Hindlimb muscle (tissue), 1 donor: ENCODE measurements around the gene EEF1G. TPM values are rescaled to one million over a fixed set of nuclear protein-coding genes. Genes with fewer than 3 reads are reported as not detected.
"Not testable (repeated sequence)": the region's sequence is repeated elsewhere in the genome, so short reads cannot be mapped to it uniquely, and the experiment has no call there.

ENCODE experiments used
- DNase-seq: peaks from one replicate; pipeline ENCODE4 v3.0.0-alpha.2; 2013
- polyA plus RNA-seq: library from polyadenylated mRNA; unstranded; fragments of 120-200 nt; gene quantifications from one replicate; pipeline ENCODE4 v1.2.1, GENCODE V29; 2013; ENCODE audit not compliant: insufficient read length

EEF1G gene, protein sequence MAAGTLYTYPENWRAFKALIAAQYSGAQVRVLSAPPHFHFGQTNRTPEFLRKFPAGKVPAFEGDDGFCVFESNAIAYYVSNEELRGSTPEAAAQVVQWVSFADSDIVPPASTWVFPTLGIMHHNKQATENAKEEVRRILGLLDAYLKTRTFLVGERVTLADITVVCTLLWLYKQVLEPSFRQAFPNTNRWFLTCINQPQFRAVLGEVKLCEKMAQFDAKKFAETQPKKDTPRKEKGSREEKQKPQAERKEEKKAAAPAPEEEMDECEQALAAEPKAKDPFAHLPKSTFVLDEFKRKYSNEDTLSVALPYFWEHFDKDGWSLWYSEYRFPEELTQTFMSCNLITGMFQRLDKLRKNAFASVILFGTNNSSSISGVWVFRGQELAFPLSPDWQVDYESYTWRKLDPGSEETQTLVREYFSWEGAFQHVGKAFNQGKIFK
- 3,451 TPM for polyA plus RNA-seq

DNA sequence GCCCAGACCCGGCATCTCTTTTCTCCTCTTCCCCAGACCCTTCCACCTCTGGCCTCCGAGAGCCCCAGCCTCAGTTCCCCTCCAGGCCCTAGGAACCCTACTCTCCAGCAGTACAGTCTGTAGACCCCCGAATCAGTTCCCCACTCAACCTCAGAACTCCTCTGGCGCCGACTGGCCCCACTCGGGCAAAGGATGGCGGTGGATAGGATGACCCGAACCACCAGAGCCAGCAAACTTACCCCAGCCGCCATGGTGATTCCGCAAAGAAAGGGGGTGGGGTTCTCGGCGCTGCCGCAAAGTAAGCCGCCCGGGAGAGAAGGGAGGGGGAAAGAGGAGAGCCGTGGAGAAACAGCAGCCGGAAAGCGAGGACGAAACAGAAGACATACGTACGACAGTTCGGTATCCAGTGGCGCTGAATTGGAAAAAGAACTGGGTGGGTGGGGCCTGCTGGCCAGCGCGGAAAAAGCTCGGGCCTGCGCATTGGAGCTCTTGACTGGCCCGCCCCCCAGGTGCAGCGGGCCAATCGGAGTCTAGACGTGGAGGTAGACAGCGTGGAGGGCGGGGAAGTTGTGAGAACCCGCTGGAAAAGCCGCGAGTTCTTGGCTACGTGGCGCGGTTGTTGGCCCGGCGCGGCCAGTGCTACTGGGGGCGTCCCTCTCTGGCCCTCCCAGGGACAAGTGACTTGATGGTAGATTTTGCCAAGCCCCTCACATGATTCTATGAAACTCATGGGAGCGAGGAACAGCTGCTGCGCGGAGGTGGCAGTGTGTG, at the start of gene EEF1G:
TSS of gene EEF1G (minus strand) at position 300 of the 771 bp plus-strand sequence. CDS start at position 251, 49 bp downstream.
- DNase-seq = peak; percentile 99

DNA sequence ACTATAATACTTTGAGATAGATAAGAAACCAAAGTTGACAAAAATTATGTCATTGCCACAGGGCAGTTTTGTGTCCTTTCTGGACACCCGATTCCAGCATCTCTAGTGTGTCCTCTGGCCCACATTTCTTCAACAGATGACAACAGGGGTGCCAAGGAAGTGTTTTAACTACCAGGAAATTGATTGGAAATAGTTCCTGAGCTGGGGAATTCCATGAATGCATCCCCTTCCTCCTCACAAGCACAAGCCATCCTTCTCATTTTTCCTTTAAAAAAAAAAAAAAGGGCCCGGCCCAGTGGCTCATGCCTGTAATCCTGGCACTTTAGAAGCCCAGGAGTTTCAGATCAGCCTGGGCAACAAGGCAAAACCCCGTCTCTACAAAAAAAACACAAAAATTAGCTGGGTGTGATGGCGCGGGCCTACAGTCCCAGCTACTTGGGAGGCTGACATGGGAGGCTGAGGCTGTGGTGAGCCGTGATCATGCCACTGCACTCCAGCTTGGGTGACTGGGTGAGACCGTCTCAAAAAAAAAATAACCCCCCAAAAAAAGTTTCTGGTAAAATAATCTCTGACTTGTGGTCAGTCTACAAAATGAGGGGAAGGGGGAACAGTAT, 48.9 kb upstream of the EEF1G start:
- DNase-seq = no peak

DNA sequence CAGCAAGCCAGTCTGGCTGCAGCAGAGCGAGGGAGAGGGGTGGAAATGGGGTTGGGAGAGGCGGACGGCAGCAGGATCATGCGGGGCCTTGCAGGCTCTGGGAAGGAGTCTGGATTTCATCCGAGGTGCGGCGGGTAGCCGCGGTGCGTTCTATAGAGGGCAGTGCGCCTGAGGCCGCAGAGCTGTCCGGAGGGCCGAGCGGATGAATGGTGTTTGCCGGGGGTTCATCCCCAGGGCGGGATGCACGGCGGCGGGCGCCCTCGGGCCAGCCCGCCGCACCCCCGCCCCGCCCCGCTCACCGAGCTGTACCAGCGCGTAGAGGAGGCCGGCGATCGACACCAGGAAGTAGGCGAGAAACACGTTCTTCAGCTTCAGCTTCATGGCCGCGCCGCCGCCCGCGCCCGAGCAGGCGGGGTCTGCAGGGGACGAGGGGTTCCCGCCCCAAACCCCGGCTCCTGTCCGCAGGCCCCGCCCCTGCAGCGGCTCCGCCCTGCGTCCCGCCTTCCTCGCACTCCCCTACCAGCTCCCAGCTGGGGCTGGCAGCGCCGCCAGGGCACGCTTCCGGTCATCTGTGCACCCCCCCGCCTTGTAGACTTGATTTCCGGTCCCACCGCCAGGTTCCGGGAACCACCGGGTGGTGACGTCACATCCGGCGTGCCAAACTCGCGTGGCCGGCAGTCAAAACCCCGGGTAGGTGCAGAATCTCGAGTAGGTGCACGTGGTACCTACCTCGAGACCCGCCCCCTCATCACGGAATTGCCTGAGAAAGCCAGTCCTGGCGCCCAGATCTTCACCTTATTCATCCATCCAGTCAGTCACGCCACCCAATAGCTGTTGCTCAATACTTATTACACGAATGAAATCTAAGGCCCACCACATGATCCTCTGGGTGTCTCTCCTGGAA, 48.1 kb upstream of the EEF1G start, which contains the start of gene B3GAT3:
TSS of gene B3GAT3 (minus strand) at position 420 of the 904 bp plus-strand sequence. CDS start at position 381, 39 bp downstream.
- peak; percentile 96 for DNase-seq

DNA sequence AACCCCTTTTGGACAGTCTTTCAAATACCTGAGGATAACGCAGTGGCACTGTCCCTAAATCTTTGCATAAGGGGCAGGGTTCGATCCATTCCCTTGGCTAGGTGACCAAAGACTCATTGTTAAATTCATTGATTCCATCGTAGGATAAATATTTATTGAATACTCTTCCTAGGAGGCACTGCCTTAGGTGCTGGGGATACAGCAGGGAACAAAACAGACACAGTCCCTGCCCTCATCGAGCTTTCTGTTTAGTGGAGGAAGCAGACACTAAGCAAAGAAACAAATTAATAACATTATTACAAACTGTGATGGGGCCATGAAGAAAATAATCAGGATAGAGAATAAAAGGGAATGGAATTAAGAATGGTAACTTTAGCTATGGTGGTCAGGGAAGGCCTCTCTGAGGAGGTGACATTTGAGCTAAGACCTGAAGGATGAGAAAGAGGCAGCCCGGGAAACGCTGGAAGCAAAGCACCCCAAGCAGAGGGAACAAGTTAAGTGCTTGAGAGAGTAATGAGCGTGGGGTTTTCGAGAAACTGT, 47.4 kb upstream of the EEF1G start:
- no peak for DNase-seq

DNA sequence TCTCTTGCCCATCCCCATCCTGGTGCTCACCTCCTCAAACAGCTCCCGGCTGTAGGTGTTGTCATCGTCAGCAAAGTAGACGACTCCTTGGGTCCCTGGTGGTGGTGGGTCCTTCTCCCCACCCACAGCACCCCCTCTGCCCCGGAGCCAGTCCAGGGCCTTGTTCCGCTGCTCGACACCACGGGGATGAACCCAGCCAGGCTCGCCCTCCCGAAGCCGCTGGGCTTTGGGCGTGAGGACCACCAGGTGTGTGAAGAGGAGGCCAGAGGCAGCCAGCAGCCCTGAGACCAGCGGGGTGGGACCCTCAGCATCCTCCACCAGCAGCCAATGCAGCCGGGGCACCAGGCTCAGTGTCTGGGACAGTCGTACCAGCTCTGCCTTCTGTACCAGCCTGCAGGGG, 43.3 kb upstream of the EEF1G start:
- DNase-seq = not testable (repeated sequence)

DNA sequence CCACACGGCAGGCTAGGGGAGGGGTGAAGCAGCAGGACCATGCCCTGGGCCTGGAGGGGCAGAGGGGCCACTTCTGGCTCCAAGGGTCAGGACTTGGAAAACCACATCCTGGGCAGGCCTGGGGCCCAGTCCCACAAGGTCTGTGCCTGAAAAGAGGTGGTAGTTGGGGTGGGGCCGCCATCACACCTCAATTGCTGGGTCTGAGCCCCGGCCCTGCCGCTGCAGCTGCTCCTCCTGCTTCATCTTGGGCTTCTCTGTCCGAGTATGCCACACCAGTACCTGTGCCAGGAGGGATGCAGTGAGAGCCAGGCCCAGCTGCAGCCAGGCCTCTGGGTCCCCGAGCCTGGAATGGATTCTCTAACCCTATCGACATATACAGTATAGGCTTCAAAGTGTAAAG, 41.8 kb upstream of the EEF1G start:
- DNase-seq = no peak

DNA sequence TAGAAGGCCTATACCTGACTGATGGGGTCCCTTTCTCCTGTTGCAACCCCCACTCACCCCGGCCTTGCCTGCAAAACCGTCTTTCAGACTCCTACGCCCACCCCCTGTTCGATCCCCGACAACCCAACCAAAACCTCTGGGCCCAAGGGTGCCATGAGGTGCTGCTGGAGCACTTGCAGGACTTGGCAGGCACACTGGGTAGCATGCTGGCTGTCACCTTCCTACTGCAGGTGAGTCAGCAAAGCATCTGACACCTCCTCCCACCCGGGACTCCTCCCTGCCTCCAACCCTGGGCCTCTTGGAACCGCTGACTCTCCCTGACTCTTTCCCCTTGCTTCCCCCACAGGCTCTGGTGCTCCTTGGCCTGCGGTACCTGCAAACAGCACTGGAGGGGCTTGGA, 40.6 kb upstream of the EEF1G start:
- no peak for DNase-seq

DNA sequence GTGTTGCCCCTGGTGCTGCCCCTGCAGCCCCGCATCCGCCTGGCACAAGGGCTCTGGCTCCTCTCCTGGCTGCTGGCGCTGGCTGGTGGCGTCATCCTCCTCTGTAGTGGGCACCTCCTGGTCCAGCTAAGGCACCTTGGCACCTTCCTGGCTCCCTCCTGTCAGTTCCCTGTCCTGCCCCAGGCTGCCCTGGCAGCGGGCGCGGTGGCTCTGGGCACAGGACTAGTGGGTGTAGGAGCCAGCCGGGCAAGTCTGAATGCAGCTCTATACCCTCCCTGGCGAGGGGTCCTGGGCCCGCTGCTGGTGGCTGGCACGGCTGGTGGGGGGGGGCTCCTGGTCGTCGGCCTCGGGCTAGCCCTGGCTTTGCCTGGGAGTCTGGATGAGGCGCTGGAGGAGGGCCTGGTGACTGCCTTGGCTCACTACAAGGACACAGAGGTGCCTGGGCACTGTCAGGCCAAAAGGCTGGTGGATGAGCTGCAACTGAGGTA, 39.6 kb upstream of the EEF1G start:
- DNase-seq = no peak

DNA sequence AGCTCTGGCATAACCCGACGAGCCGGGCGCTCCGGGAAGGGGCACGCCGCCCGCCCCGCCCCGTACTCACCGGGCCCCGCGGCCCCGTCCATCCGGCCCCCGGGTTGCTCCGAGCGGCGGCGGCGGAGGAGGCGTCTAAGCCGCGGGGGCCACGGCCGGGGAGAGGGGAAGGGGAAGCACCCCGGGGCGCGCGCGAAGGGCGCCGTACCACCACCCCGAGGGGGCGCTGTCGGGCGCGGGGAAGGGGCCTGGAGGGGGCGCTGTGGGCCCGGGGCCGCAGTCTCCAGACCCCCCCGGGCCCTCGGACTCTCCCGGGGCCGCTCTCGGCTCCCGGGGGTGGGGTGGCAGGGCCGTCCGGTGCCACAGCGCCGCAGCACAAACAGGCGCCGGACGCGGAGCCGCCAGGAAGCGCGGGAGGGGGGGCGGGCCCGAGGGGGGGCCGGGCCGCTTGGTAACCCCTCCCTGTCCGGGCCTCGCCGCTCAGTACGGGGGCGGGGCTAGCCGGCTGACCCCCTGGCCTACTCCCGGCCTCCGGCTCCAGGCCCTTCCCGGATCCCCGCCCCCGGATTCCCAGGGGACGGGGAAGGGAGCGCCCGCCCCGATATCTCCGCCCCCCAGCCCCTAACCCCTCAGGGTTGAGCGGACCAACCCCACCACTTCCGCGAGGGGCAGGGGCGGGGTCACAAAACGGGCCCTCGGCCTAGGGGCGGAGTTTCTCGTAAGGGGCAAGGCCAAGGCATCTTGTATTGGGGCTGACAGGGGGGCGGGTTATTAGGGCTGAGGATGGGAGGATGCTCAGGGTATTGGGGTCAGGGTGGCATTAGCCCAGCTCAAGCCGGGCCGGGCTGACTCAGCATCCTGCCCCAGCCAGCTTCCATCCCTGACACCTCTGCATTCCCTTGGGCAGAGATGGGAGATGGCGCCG, 38.9 kb upstream of the EEF1G start, which contains the start of the genes EML3 and ROM1:
TSS of gene EML3 (minus strand) at position 410 of the 925 bp plus-strand sequence. CDS start at position 92, 318 bp downstream.
TSS of gene ROM1 (plus strand) at position 892 of the 925 bp plus-strand sequence. CDS start at position 917, 25 bp downstream.
- DNase-seq = peak; percentile 85

DNA sequence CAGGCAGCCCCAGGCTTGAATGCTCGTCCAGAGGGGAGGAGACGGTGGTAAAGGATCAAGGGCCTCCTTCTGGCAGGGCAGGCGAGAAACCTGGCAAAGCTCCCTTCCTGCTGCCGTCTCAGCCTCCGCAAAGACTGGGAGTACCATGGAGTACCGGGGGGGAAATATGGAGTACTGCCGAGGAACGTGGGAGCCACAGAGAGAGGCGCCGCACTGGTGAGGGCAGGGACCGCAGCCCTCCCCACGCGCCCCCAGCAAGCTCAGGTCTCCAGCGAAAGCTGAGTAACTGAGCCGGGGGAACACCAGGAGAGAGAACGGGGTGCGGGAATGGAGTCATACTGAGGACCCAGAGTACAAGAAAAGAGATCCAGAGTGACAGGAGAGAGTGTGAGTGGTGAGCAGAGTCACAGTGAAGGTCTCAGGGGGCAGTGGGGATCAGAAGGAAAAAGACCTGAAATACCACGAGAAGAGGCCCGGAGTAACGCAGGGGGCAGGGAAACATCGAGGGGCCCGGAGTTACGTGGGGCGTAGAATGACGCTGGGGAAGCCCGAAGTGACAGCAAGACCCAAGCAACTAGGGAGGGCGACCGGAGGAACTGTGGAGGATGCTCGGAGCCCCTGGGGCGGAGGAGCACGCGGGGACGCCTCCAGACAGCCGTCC, 38.1 kb upstream of the EEF1G start:
- peak; percentile 67 for DNase-seq

DNA sequence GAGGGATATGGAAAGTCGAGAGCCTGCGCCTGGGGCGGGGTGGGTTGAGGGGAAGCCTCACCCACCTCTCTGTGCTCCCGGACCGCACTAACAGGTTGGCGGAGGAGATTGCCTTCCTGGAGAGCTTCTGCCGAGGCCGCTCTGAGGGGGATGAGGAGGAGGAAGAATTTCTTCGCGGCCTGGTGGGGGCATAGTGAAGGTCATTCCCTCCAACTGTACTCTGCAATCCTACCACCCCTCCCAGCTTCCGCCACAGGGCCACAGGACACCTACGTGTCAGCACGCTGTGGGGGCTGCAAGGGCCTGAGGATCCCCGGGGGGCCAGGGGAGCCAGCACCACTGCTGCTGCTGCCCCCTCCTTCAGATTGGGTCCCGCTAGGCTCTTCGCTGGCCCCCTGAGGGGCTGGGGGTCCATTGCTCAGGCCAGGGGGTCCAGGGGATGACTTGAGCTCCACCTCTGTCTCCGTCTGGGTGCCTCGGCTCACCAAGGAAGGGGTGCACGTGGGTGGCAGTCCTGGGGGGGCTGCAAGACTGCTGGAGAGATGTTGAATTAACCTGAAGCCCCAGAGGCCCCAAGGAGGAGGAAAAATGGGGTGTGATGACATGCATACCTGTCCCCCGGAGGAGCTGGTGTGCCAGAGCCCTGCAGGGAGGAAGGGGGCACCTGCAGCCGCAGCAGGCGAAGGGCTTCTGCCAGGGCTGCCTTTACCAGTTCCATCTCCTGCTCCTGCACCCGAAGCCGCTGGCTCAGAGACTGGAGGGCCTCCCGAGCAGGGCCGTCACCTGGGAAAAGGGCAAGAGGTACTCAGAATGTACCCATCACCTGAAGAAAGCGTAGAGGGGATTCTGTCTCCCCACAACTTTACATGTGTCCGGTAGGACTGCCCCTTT, 37.4 kb upstream of the EEF1G start:
- DNase-seq = no peak

DNA sequence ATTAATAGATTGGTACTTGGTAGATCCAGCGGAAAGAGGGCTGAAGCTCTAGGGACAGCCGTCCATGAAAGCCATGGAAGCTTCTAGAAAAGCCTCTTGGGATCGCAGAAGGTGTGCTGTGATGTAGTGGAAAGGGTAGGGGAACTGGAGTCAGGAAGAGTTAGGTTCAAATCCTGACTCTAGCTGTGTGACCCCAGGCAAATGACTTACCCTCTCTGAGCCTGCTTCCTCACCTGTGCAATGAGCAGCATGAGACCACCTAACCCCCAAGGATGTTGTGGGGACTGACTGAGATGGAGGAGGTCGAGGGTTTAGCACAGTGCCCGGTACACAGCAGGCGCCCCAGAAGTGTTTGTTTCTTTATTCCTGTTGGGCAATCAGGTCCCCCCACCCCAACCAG, 36.7 kb upstream of the EEF1G start:
- no peak for DNase-seq

DNA sequence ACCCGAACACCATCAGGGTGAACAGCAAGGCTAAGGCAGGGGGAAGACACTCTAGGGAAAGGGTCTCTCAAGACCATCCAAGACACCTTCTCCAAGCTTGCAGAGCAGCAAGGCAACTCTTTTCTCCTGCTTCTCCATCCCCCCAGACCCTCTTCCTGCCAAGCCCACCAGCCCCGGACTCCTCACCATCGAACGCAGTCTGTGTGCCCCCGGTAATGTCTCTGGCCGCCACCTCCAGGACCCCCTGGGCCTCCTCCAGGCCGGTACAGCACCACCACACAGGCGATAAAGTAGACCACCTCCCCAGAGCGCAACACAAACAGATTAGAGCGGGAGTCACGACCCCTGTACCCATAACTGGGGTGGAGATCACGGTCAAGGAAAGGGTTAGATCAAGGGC, 35.1 kb upstream of the EEF1G start:
- DNase-seq = no peak

DNA sequence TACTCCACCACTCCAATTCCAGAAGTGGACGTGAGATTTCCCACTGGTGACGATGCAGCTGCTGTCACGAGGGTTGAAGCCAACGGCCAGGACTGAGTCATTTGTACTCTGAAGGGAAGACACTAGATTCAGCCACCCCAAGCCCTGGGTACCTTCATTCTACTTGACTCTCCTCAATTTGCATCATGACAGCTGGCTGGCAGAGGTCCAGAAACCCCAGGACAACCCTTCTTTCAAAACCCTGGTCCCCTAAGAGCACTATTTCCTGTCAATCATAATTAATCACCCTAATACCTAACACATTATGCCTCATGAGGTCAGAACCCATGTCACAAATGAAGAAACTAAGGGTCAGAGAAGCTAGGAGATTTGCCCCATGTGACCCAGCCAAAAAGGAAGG, 34.0 kb upstream of the EEF1G start:
- no peak for DNase-seq

DNA sequence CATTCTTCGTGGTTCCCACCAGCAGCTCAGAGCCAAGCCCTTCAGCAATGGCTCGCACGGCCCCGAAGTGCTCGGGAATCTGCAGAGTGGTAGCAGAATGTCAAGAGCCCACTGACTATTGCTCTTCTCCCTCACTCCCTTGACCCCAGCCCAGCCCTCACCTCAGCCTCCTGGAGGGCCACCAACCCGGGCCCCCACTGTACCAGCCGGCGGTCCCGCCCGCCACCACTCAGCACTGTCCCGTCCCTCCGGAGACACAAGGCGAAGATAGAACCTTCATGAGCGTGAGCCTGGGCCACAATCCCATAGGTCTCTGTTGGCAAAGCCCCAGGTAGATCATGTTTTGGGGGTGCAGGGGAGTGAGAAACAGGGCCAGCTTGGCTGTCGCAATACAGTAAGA, 32.2 kb upstream of the EEF1G start:
- no peak for DNase-seq

DNA sequence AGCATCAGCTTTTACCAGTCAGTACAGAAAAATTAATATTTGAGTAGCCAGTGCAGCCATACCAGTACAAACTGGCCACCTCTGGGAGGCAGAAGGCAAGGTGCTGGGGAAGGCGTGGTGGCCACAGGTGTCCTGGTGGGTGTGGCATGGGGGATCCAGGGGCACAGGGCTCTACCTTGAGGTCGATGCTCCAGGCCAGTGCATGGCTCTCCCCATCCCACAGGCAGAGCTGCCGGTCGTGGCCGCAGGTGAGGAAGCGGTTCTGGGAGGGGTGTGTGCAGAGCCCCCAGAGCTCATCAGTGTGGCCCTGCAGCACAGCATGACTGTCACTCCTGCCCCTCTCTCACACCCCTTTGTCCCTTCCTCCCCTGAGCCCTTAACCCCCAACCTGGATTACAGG, 31.8 kb upstream of the EEF1G start:
- DNase-seq = no peak

DNA sequence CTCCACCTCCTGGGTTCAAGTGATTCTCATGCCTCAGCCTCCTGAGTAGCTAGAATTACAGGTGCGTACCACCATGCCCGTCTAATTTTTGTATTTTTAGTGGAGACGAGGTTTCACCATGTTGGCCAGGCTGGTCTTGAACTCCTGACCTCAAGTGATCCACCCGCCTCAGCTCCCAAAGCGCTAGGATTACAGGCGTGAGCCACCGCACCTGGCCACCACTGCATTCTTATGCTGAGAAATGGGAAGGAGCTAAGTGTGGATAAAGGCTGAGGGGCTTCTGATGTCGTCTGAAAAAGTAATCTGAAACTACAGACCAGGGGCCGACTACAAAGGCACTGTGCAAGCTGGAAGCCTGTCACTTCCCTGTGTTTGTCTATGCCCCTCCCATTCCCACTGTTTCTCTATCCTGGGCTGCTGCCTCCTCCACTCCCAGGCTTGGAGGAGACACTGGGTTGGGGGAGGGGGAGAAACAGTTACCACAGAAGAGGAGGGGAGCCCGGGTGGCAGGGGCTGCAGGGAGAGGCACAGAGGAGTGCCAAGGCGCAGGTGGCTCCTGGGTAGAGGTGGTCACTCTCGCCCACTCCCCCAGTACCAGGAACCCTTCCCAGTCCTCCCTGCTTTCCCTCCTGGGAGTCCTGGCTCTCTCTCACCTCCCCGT, 30.9 kb upstream of the EEF1G start:
- no peak for DNase-seq

DNA sequence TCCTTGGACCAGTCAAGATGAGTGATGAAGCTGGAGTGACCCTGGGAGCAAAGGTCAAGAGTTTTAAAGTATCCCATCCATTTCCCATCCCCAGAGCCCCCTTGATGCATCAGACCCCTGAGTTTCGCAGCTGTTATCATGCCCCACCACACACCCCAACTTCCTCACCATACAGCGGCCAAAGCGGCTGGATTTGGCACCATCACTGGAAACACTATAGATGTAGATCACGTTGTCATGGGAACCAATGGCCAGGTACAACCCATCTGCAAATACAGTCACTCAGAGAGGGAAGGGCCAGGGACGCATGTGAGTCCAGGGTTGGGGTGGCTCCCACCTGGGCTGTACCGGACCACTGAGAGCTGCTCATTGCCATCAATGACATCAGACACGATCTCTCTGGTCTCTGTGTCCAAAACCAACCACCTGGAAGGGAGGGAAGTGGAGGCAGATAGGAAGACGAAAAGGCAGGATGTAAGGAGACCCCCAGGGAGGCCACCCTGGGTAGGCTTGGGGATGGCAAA, 30.1 kb upstream of the EEF1G start:
- DNase-seq = no peak
